ENCODE results near the gene PCP4.

PCP4 gene

GRCh38 chr21:39976800-39977199 lies 109.6 kb downstream of the PCP4 start:
- DNase-seq, result no peak
